Spleen (tissue), 7 donors: ENCODE results near the gene ARRDC1.
A peak's percentile ranks its signal among the peaks of the same experiment; 100 is the strongest.

Experiments
- POLR2A ChIP-seq, 3 donors: fragments of 450-650 bp; IDR thresholded peaks; one replicate each; pipeline ENCODE4 v1.5.1; 2017; ENCODE audit warnings: antibody characterized with exemption in 3 of 3, mild to moderate bottlenecking in 1 of 3
- POLR2AphosphoS5 ChIP-seq, 3 donors: sonication (generic); formaldehyde crosslinking; IDR thresholded peaks; one replicate each; pipeline ENCODE4 v1.5.1; 2017; ENCODE audit warnings: antibody characterized with exemption in 3 of 3
- TF ChIP-seq, protein P1 (sequence below), 11 experiments: fragments of 200-600 bp in 7 of 11; fragments of 450-650 bp in 4 of 11; sonication (generic) in 4 of 11; IDR thresholded peaks in 8 of 11; conservative IDR thresholded peaks in 3 of 11; 1 replicate in 7 of 11; 2 replicates in 4 of 11; pipeline versions ENCODE4 v1.4.0 to v1.8.0; 2016 to 2021; ENCODE audit warnings: antibody characterized with exemption in 11 of 11, inconsistent platforms in 4 of 11, mild to moderate bottlenecking in 1 of 11
- donor health status: DM: no; HTN: no; CAD: no; lungs with moderate emphysema.
- donor health status: DM: no; HTN: no; CAD: no.
- donor health status: DM: no; HTN: no; CAD: no.

GRCh38 chr9:137632230-137633161 is 27.0 kb downstream of the ARRDC1 start:
- TF ChIP-seq, protein P1, sequence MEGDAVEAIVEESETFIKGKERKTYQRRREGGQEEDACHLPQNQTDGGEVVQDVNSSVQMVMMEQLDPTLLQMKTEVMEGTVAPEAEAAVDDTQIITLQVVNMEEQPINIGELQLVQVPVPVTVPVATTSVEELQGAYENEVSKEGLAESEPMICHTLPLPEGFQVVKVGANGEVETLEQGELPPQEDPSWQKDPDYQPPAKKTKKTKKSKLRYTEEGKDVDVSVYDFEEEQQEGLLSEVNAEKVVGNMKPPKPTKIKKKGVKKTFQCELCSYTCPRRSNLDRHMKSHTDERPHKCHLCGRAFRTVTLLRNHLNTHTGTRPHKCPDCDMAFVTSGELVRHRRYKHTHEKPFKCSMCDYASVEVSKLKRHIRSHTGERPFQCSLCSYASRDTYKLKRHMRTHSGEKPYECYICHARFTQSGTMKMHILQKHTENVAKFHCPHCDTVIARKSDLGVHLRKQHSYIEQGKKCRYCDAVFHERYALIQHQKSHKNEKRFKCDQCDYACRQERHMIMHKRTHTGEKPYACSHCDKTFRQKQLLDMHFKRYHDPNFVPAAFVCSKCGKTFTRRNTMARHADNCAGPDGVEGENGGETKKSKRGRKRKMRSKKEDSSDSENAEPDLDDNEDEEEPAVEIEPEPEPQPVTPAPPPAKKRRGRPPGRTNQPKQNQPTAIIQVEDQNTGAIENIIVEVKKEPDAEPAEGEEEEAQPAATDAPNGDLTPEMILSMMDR (IDR thresholded peaks at IDR 0.05 in 8 of 11, conservative IDR thresholded peaks at IDR 0.05 in 3 of 11), result no peak
- TF ChIP-seq POLR2AphosphoS5 (IDR thresholded peaks at IDR 0.05) (peak in 2 of 3 donors; percentile 64 to 70), POLR2A (IDR thresholded peaks at IDR 0.05) (no peak)
